NCI-H1105 (cell line): ENCODE data around the gene TMEM51.

Experiments used
- DNase-seq: peaks from one replicate; lab custom pipeline; 2025; lab: John Stamatoyannopoulos, UW

Gene TMEM51

GRCh38 chr1:15218287-15219279 lies 65.0 kb downstream of the TMEM51 start:
- DNase-seq, result no peak

GRCh38 chr1:15219280-15220023 lies 65.9 kb downstream of the TMEM51 start:
- no peak for DNase-seq

- DNase-seq, result no peak
Measured at GRCh38 chr1:15220024-15220392, 66.5 kb downstream of the TMEM51 start.

- DNase-seq, result no peak
Measured at GRCh38 chr1:15220825-15221431, 67.4 kb downstream of the TMEM51 start.

GRCh38 chr1:15222653-15223303 lies 69.2 kb downstream of the TMEM51 start:
- DNase-seq, result no peak

- no peak for DNase-seq
Measured at GRCh38 chr1:15224259-15224869, 70.8 kb downstream of the TMEM51 start.

- DNase-seq, result no peak
Measured at GRCh38 chr1:15224974-15225373, 71.4 kb downstream of the TMEM51 start.

- DNase-seq, result no peak
Measured at GRCh38 chr1:15225461-15225860, 71.9 kb downstream of the TMEM51 start.

GRCh38 chr1:15226388-15227255 lies 73.1 kb downstream of the TMEM51 start:
- DNase-seq, result no peak

- no peak for DNase-seq
Measured at GRCh38 chr1:15229707-15230131, 76.2 kb downstream of the TMEM51 start.

- DNase-seq, result no peak
Measured at GRCh38 chr1:15231714-15232201, 78.2 kb downstream of the TMEM51 start.

GRCh38 chr1:15233689-15234088 lies 80.1 kb downstream of the TMEM51 start:
- no peak for DNase-seq

GRCh38 chr1:15236321-15236721 lies 82.8 kb downstream of the TMEM51 start:
- DNase-seq, result no peak

- no peak for DNase-seq
Measured at GRCh38 chr1:15236746-15237145, 83.2 kb downstream of the TMEM51 start.

GRCh38 chr1:15238789-15239188 lies 85.2 kb downstream of the TMEM51 start:
- no peak for DNase-seq

- no peak for DNase-seq
Measured at GRCh38 chr1:15242766-15243165, 89.2 kb downstream of the TMEM51 start.

GRCh38 chr1:15243275-15244043 lies 89.9 kb downstream of the TMEM51 start:
- no peak for DNase-seq

- DNase-seq, result no peak
Measured at GRCh38 chr1:15244813-15245212, 91.3 kb downstream of the TMEM51 start.

GRCh38 chr1:15245593-15246360 lies 92.2 kb downstream of the TMEM51 start:
- DNase-seq, result no peak
